COR-L47 (cell line): ENCODE data around the gene SEC24D.
A peak's percentile ranks its signal among the peaks of the same experiment; 100 is the strongest.

Experiments used
- DNase-seq: peaks from one replicate; lab custom pipeline; 2025; lab: John Stamatoyannopoulos, UW

The SEC24D gene

DNA sequence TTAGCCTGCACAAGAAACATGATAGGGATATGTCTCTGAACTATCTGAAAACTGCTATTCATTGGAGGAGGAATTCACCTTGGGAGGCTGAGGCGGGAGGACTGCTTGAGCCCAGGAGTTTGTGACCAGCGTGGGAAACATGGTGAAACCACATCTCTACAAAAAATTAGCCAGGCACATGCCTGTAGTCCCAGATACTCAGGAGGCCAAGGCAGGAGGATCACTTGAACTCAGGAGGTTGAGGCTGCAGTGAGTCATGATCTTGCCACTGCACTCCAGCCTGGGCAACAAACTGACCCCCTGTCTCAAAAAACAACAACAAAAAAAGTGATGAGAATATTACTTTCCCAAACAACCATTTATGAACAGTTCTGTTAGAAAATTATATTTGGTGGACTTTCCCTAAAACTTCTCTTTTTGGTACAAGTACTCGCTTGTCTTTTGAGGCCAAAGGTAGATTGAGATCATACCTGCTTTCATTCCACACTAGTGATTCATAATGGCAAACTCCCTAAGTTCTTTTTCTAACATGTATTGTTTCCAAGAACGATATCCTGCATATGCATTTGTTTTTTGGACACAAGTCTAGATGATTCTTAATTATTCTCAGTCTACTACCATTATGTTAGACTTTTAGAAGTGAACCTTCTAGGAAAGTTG lies 117.3 kb downstream of the SEC24D start:
- DNase-seq = no peak

DNA sequence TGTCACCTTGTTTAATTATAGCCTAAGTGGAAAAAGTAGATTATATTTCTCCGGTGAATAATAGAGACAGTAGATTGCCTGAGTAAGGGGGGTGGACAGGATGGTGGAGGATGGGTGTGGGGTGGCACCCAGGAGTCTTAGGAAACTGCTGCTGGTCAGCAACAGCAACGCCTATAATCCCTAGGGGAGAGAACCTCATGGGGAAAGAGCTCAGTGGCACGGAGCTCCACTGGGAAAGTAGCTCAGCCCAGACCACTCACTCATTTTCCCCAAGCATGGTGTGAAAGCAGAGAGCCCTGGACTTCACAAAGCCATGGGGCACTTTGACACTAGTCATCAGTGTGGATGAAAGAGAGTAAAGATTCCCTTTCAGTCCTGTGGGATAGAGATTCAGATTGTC lies 119.6 kb downstream of the SEC24D start:
- DNase-seq = peak; percentile 3

DNA sequence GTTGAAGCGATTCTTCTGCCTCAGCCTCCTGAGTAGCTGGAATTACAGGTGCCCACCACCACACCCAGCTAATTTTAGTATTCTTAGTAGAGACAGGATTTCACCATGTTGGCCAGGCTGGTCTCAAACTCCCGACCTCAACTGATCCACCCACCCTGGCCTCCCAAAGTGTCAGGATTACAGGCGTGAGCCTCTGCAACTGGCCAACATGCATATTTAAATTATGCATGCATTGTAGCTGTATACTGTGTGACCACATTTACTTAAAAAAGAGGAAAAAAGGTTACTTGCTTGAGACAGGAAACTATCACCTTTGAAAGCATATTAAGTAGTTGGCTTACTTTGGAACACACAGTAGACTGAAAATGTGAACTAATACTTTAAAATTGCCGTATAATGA lies 121.2 kb downstream of the SEC24D start:
- no peak for DNase-seq

DNA sequence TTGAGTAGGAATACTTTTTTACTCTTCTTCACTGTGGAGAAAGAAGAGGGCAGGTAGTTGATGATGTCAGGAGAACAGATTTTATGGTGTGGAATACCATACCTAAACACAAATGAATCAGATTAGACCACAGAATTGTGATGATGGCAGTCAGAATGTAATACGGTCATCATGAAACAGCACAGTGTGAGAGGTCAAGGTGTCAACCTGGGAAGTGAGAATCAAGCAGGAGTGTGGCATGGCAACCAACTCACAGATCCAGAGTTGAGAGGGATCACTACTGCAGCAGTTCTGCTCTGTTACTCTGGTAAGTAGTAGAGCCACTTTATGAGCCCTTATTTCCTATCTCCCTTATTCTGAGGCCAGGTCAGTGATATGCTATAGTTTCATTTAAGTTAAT lies 123.1 kb downstream of the SEC24D start:
- no peak for DNase-seq

DNA sequence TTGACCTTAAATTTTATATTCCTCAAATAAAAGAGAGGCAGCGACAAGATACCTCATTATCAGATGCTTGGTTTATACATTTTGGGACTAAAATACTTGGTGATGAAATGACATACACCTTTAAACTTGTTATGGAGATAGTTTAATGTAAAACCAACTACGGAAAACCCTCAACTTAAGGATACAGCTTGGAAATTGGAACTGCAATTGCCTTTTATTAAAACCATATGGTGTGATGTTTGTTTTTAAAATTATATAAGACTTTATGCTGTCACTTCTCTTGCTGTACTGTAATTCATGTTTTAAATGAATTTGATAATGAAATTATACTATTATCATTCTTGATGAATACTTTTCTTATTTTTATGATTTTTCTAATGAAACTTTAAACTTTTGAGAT lies 124.9 kb downstream of the SEC24D start:
- no peak for DNase-seq

DNA sequence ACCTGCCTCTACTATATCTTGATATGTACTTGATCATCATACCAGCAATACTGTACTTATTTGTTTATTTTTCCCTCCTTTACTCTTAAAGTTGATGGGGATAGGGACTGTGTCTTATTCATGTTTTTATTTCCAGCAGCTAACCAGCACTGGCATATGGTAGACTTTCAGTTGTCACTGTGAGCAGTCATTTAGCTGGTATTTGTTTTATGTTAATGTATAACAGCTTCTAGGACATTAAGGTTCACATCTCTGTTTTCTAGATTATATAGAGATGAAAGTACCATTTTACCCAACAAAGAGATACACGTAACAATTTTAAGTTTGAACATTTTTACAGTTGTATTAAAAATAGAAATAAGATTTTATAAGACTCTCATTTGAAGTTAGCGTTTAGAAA lies 132.8 kb downstream of the SEC24D start:
- DNase-seq = no peak

DNA sequence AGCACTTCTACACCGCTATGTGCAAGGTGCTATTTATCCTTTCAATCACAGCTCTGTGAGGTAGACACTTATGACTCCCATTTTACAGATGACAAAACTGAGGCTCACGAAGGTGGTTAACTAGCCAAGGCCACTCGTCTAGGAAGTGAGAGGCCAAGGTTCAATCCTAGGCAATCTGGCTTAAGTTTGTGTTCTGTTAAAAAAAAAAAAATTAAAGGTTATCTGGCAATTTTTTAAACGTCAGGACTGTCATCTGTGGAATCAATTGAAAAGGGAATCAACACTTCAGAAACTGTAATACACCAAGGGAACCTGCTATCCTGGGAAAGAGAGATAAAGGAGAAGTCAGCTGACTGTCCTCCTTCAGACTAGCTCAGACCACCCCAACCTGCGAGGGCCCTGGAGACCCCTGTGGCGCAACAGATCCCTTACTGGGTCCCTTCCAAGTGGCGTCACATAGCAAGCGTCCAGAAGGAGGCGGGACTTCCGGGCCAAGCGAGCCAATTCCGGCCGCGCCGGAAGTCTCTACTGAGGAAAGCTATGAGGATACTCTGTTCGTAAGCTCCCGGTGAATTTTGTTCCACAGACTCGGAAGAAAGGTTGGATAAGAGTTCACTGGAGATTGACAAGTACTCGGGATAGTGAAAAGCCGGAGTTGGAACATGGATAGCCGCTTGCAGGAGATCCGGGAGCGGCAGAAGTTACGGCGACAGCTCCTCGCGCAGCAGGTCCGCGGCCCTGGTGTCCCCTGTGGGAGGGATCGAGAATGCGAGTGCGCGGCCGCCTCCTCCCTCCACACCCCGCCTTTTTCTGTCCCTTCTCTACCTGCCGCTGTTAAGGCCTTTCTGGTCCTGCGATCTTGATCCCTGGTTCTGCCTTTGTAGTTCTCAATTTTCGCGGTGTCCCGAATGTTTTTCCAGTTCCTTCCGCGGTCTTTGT lies 150.8 kb downstream of the SEC24D start, which contains the start of gene METTL14:
METTL14 (plus strand) TSS at position 520 of the 939 bp plus-strand sequence; CDS start at position 663, 143 bp downstream.
- peak; percentile 96 for DNase-seq

DNA sequence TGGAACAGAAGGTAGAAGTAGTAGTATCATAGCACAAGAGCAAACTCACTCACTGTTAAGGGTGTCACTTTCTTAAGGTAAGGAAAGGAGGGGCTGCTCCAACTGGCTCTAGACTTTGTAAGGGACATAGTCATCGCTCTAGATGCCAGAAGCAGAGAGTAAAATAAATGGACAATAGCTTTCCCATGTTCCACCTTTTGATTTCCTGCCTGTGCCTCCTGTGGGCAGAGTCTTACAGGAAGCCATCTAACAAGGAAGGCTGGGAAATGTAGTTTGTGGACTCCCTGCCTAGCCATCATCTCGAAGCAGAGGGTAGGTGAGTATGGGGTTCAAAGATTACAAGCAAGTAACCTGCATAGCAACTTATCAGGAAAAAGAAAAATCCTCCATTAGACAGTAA lies 152.4 kb downstream of the SEC24D start:
- DNase-seq = peak; percentile 29

DNA sequence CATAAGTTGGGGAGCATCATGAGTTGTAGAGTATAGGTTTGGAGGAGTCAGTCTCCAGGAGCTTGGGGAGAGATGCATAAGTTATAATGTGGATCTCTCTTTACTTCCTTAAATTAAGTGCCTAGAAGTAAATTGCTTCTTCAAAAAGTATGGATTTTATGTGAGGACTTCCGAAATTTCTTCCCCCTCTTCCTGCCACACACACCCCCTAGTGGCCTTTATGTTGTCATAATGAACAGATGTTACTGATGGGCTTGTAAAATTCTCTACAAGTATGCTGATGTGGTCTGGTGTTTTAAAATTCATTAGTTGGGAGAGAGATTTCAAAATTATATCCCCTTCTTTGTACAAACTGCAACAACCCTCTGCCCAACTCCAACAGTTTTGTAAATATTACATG lies 153.0 kb downstream of the SEC24D start:
- DNase-seq = peak; percentile 34

DNA sequence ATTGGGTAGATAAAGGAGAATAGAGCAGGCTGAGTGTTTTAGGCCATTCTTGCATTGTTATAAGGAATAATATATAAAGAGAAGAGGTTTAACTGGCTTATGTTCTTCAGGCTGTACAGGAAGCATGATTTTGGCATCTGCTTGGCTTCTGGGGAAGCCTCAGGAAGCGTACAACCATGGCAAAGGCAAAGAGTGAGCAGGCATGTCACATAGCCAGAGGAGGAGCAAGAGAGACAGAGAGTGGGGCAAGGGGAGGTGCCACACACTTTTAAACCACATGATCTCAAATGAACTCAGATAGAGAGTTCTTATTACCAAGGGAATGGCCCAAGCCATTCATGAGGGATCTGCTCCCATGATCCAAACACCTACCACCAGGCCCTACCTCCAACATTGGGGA lies 155.1 kb downstream of the SEC24D start:
- no peak for DNase-seq

DNA sequence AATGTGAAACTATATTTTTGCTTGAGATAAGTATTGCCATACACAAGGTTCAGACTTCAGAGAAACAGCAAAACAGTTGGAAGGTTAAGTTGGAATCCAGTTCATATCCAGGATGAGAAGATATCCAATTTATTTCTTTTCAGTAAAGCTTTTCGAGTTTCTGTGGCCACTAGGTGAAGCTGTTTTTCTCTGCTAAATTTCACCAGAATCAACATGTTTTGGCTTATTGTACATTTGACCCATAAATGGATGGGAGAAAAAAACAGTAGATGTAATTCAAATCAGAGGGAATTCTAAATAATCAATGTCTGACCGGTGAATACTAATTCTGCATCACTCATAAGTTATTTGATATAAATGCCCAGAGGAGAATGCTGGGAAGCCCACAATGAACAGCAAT lies 159.8 kb downstream of the SEC24D start:
- no peak for DNase-seq
